ENCODE measurements around the gene CPNE9.

Gene CPNE9

GRCh38 chr3:9745521-9745920, 41.9 kb downstream of the CPNE9 start:
- no peak overlapping the region for H3K4me3 ChIP-seq (ENCODE audit: low read depth, low read length)
- no peak for TF ChIP-seq CTCF (IDR thresholded peaks at IDR 0.05; ENCODE audit: low read depth, low read length)

- TF ChIP-seq CTCF (IDR thresholded peaks at IDR 0.05; ENCODE audit: low read depth, low read length): no peak
- H3K4me3 ChIP-seq (ENCODE audit: low read depth, low read length): no peak overlapping the region
These were observed 42.7 kb downstream of the CPNE9 start for GRCh38 chr3:9746330-9746729.

- H3K4me3 ChIP-seq (ENCODE audit: low read depth, low read length): no peak overlapping the region
- TF ChIP-seq CTCF (IDR thresholded peaks at IDR 0.05; ENCODE audit: low read depth, low read length): no peak
These were observed 43.6 kb downstream of the CPNE9 start for GRCh38 chr3:9747267-9747666.

GRCh38 chr3:9748031-9748430, 44.4 kb downstream of the CPNE9 start:
- no peak for TF ChIP-seq CTCF (IDR thresholded peaks at IDR 0.05; ENCODE audit: low read depth, low read length)
- H3K4me3 ChIP-seq (ENCODE audit: low read depth, low read length): no peak overlapping the region

GRCh38 chr3:9749296-9749644, 45.6 kb downstream of the CPNE9 start:
- peak overlapping the region; percentile 87 for H3K4me3 ChIP-seq (ENCODE audit: low read depth, low read length)
- TF ChIP-seq CTCF (IDR thresholded peaks at IDR 0.05; ENCODE audit: low read depth, low read length): no peak

GRCh38 chr3:9749645-9750555, 46.3 kb downstream of the CPNE9 start, which contains the start of gene OGG1:
Gene OGG1, plus strand, starts transcription at chr3:9749952. Its CDS starts 335 bp downstream, at chr3:9750287.
- H3K4me3 ChIP-seq (ENCODE audit: low read depth, low read length): peak within 1 kb of the TSS; percentile 87
- no peak for TF ChIP-seq CTCF (IDR thresholded peaks at IDR 0.05; ENCODE audit: low read depth, low read length)

Data from WI38 (cell line).